Measurements from ENCODE around the gene COL17A1. TPM values are rescaled to one million over a fixed set of nuclear protein-coding genes. Genes with fewer than 3 reads are reported as not detected.

COL17A1 gene
- total RNA-seq, 1 donor from 2014 or later = 0.49 TPM

- DNase-seq (ENCODE audit: low spot score) = no peak
Measured at GRCh38 chr10:104052431-104052830, 33.2 kb downstream of the COL17A1 start.

DNA sequence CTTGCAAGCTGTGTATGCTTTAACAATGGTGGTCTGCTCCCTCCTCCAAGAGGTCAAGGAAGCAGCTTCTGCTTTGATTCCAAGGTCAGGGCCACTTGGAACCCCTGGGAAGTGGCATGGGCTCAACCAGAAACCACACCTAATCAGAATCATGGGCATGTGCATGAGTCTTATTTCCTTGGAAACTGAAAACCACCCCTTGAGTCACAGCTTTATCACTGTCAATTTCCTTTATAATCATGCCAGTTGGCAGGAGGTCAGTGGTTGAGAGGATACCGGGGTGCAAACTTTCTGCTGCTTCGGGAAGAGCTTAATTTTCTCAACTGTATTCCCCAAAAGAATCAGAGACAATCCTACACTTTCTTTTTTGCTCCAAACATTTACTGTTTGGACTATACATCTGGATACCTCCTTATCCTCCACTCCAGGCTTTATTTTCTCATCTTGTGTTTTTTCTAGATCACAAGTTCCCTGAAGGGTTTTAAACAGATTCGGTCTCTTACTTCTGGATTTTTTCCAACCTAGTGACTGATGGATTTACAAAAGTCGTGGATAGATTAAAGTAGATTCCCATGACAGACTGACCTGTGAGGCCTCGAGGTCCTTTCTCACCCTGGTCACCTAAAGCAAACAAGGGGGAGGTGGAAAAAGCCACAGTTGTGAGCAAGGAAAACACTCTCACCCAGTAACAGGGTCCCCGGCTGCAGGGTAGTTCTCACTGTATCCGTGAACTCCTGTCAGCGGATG is 36.0 kb downstream of the COL17A1 start:
- no peak for DNase-seq (ENCODE audit: low spot score)

DNA sequence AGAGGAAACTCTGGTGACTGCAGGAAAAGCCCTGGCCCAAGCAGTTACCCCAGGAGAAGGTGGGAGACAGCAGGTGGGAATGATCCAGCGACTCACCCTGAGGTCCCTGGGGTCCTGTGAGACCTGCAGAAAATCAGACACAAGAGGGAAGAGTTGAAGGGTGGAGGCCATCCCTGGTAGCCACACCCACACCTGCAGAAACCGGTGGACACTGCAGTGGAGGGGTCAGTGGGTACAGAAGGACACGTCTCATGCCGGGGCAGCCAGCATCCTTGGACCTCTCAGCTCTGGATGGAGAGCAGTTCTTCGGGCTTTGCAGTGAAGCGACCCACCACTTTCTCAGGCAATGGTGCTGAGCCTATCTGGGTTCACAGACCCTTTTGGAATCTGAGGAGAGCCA is 39.0 kb downstream of the COL17A1 start:
- no peak for DNase-seq (ENCODE audit: low spot score)

GRCh38 chr10:104045151-104046089 is 40.3 kb downstream of the COL17A1 start:
- DNase-seq (ENCODE audit: low spot score) = peak; percentile 54

DNA sequence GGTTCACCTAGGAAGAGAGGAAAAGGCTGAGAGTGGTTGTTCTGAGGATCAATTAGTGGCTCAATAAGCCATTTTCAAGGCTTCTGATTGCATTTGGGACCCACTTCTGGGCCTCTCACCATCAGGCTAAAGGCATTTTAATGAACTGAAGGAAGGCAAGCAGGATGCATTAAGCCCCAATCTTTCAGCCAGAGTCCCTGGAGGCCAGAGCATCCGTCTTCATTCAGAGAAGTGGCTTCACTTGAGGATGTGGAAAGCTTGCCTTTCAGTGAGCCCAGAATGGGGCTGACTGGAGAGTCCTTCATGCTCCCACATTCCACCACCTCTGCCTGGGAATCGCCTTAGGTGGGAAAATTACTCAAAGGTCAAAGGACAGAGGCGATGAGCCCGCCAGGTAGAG is 41.8 kb downstream of the COL17A1 start:
- DNase-seq (ENCODE audit: low spot score) = no peak

- DNase-seq (ENCODE audit: low spot score) = no peak
Measured at GRCh38 chr10:104043185-104043830, 42.4 kb downstream of the COL17A1 start.

- no peak for DNase-seq (ENCODE audit: low spot score)
Measured at GRCh38 chr10:104041891-104042535, 43.7 kb downstream of the COL17A1 start.

GRCh38 chr10:104040862-104041789 is 44.6 kb downstream of the COL17A1 start:
- DNase-seq (ENCODE audit: low spot score) = no peak

DNA sequence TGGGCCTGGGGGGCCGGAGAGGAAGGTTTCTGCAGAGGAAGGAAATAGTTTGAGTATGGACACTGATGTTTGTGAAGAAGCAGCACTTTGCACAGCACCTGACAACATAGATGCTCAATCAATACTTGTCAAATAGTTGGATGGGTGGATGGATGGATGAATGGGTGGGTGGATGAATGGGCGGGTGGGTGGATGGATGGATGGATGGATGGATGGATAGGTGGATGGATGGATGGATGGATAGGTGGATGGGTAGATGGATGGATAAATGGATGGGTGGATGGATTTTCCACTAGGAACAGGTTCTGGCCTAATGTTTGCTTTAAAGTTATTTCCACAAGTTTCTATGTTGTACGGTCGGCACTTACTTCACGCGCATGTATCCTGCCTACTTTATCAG is 45.3 kb downstream of the COL17A1 start:
- DNase-seq (ENCODE audit: low spot score) = no peak

DNA sequence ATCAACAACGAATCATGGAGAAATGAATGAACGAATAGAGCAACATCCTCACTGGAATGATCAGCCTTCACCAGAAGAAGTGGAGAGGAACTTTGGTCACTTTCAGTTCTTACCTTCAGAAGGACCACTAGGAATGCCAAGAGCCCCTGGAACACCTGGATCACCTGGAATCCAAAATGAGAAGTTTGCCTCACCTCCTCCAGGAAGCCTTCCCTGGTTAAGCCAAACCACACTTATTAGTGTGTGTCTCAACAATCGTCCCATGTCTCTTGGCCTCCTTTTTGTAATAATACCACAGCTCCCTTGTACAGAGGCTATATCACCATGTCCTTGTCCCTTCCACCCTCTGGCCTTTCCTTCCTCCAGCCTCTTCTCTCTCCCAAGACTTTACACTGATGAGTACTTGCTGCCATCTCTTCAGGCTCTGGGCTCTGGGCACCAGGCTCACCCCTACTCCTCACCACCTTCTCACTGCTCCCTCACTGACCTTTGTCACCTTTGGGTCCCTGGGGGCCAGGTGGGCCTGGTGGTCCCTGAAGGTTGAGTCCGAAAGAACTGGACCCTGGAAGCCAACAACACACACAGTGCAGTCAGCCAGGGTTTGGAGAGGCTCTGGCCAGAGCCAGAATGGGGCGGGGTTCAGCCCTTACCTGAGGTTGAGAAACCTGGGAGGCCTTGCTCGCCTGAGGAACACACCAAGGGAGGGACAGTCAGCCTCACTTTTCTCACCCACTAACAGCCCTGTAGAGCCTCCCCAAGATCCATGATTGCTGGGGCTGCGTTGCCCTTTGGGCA is 46.5 kb downstream of the COL17A1 start:
- no peak for DNase-seq (ENCODE audit: low spot score)

GRCh38 chr10:104038537-104038936 is 47.1 kb downstream of the COL17A1 start:
- DNase-seq (ENCODE audit: low spot score) = no peak

DNA sequence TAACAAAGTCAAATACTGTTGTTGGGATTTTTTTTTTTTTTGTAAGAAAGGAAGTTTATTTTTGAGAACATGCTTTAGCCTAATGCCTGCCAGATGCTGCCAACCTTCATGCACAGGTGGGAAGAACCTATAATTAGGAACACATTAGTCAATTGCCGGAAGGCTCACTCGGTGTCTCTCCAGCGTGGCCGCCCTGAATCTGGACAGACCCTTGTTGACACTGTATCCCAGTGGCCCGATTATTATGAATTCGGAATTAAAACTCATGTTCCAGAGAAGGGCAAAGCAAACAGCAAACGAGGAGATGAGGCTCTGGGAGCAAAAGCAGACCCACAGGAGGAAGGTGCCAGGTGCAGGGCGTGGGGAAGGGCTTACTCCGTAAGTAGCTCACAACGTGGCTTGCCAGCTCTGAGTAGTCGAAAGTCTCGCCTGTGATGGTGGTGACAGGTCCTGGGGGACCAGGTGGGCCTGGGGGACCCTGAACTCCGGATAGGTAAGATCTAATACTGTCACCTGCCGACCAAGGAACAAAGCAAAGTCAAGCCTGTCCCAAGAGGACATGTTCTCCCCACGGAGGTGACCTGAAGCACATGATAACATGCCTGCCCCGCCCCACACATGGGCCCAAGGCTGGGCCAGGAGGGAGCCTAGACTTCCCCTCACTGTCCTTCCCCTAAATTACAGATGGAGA is 48.3 kb downstream of the COL17A1 start:
- DNase-seq (ENCODE audit: low spot score) = no peak

- DNase-seq (ENCODE audit: low spot score) = no peak
Measured at GRCh38 chr10:104036518-104037260, 49.0 kb downstream of the COL17A1 start.

DNA sequence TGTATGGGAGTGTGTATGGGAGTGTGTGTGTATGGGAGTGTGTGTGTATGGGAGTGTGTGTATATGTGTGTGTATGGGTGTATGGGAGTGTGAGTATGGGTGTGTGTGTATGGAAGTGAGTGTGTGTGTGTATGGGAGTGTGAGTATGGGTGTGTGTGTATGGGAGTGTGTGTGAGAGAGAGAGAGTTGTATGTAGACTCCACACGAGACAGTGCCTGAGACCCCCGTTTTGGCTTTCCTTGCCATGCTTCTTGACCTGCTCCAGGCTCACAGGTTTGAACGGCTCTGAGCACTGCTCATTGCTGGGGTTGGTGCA is 49.7 kb downstream of the COL17A1 start:
- no peak for DNase-seq (ENCODE audit: low spot score)

GRCh38 chr10:104035194-104036068 is 50.2 kb downstream of the COL17A1 start:
- DNase-seq (ENCODE audit: low spot score) = no peak

GRCh38 chr10:104034401-104035193 is 51.1 kb downstream of the COL17A1 start:
- no peak for DNase-seq (ENCODE audit: low spot score)

DNA sequence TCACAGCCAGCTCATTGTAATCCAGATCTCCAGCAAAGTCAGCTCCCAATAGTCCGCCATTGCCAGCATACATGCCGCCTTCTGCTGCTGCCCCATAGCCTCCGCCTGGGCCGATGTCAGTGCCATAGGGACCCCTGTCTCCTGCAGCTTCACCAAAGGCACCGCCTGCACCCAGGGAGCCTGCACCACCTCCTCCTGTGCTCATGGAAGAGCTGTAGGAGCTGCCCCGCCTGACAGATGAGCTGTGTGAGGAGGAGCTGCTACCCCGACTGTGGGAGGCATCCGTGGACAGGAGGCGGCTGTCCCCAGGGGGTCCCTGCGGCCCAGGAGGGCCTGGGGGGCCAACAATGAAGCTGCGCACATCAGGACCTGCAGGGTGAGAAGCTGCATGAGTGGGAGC is 51.7 kb downstream of the COL17A1 start:
- no peak for DNase-seq (ENCODE audit: low spot score)

Data from mucosa of gallbladder (tissue), 1 donor.